Stimulated activated CD4-positive, alpha-beta T cell treated with anti-CD3 and anti-CD28 coated beads, Interleukin-15, amount 100 ng/mL, for 24 hours (primary cell): ENCODE measurements around the gene A1CF.

Source experiments
- DNase-seq: peaks from one replicate; pipeline ENCODE4 v3.0.0-alpha.2; 2020

The A1CF gene

DNA sequence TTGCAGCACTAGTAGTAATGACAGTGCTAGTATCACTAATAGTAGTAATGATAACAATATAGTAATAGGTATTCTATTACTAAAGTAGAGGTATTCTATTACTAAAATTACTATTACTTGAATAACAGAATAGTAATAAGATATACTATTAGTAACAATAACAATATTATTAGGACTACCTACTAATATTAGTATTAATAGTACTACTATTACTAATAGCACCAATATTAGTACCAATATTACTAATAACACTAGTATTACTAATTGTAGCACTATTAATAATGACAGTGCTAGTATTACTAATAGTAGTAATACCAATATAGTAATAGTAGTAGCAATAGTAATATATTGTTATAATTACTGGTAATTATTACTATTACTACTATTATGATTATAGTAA is 24.1 kb downstream of the A1CF start:
- DNase-seq: no peak

DNA sequence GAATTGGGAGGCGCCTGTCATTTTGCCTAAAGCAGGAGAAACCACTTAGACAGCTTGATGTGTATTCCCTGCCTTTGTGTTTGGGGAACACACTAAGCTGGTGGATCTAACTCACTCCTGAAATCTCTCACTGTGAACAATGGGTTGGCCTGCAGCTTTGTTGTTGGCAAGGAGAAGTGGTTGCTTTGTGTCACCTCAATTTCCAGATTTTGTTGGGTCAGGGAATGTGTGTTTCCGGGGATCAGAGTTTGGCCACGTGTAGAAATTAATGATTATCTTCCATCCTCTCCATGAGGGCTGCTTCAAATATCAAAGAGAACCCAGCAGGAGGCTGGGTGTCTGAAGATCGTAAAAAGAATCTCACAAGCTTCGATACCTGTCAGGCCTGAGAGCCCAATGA is 27.8 kb downstream of the A1CF start:
- no peak for DNase-seq

GRCh38 chr10:50855461-50855860 is 30.0 kb downstream of the A1CF start:
- no peak for DNase-seq

DNA sequence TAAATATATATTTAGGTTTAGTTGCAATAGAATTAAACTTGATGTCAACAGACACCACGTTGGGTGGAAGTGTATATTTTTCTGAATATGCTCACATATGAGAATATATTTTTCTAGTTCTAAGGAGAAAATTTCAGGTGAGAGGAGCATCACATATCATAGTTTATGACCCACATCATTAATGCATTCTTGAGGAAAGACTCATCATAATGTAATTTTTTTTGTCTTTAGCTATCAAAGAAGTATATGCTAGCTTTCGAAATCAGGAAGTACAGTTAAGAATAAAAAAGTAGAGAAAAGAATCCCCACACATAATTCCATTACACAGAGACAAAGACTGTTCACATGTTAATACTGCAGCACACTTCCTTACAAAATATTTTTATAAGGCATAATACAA is 30.4 kb downstream of the A1CF start:
- no peak for DNase-seq

GRCh38 chr10:50853557-50853956 is 31.9 kb downstream of the A1CF start:
- DNase-seq: no peak

GRCh38 chr10:50851884-50852671 is 33.3 kb downstream of the A1CF start:
- no peak for DNase-seq

GRCh38 chr10:50850578-50851230 is 34.7 kb downstream of the A1CF start:
- DNase-seq: no peak

GRCh38 chr10:50846753-50847152 is 38.7 kb downstream of the A1CF start:
- DNase-seq: no peak

DNA sequence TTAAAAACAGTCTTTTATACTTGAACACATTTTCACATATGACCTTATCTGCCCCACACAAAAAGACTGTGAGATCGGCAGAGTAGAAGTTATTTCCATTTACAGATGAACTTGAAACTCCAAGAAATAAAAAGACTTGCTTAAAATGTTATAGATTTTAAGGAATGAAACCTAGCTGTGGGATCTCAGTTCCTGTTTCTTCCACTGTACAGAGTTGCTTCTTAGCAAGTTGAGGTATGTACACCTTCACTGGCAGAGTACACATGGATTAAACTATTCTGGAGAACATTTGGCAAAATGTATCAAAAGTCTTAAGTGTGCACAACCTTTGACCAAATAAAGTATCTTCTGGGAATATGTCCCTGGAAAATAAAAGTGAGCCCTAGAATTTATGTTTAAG is 48.3 kb downstream of the A1CF start:
- no peak for DNase-seq

- no peak for DNase-seq
Observed at GRCh38 chr10:50832171-50832751, 53.2 kb downstream of the A1CF start.

DNA sequence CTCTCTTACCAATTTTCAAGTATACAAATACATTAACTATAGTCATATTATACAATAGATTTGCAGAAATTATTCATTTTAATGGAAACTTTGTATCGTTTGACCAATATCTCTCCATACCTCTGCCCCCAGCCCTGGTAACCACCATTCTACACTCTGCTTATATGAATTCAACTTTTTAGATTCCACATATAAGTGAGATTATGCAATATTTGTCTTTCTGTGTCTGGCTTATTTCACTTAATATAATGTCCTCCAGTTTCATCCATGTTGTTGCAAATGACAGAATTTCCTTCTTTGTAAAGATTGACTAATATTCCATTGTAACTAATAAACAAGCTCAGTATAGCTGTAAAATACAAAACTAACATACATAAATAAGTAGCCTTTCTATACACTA is 55.4 kb downstream of the A1CF start:
- DNase-seq: no peak

GRCh38 chr10:50824782-50825181 is 60.6 kb downstream of the A1CF start:
- no peak for DNase-seq

GRCh38 chr10:50823789-50824188 is 61.6 kb downstream of the A1CF start:
- no peak for DNase-seq

DNA sequence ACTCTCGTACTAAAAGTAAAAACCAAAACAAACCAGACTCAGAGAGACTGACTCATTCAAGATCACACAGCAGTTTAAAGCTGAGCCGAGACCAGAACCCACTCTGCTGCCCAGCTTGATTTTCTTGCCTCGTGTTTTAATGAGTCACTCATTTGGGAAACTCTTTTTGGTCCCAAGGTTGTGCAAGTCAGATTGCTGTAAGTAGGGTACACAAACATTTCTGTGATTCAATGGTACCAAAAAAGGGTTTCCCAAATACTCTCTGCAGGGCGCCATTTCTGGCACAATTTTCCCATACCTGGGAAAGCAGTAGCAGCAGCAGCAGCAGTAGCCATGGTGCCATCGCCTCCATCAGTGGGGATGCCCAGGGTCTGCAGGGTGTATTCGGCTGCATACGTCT is 75.8 kb downstream of the A1CF start:
- DNase-seq: no peak

DNA sequence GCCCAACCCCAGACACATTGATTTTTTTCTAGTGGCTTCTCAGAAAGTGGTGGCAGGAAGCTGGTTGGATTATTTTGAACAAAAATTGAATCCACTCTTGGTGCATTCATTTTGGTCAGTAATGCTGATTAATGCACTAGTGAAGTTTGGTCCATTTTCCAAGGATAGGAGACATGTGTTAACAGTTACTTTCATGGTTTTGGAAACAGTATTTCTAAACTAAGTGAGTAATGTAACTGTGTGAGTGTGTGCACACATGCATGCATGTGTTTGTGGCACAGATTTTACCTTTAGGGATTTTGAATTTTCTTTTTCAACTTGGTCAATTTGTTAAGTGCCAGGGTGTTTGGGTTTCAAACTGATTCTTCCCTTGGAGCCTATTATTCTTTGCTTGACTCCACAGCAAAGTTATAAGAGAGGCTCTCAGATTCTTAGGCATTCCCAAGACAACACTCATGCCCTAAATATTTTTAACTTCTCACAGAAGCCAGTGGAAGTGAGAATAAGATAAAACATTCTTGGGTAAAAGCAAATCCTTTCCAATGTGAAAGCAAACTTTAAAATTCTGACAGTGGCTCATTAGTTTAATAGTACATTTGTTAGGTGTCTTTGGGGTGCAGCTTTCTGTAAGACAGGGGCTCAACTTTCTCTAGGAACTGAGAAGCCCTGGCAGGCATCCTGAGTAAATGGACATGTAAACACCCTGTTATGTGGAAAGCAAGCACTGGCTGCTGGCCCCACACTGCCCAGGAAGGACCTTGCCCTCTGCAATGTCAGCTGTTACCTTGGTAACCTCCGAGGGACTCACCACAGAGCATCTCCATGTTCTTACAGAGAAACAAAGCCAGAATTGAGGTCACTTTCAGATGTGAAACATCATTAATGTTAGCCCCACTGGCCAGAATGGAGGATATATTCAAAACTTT is 77.3 kb downstream of the A1CF start:
- DNase-seq: no peak

DNA sequence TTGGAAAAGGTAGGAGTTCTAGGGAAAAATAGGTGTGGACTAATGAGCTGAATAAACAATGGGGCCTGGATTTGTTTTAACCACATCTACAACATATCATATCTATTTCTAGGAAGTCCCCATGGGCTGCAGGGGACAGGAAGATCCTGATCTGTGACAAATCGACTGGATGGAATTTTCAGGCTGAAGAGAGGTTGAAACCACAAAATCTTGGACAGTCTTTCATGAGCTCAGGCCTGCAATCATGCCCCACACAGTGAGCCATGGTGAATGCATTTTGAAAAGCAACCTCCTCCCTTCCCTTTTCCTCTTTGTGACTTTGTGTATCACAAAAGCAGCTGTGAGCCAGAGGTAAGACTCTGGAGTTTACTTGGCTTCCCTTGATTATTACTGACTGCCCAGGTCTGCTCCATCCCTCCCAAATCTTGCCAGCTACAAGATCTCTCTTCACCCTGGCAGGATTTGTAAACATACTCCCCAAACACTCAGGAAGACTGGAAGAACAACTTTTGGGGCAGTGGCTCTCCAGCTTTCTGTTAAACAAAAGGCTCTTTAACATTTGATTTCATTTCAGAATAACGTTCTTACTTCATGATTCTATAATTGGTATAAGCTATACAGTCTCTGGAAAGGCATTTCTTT is 79.3 kb downstream of the A1CF start:
- DNase-seq: no peak

GRCh38 chr10:50799595-50799994 is 85.8 kb downstream of the A1CF start:
- no peak for DNase-seq

DNA sequence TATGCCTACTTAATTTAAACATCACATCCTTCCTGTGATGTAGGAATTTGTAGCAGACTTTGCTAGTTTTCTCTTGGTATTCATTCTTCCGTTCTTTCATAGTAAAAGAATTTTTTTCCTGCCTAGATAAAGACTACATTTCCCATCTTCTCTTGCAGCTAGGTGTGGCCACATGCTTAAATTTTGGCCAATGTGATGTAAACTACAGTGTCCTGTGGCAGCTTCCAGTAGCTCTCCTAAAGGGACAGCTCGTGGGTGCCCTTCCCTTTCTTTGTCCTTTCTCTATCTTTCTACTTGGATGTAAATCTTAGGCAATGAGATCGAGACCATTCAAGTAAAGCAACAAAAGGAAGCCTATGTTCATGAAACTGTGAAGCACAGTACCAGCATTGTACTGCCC is 87.1 kb downstream of the A1CF start:
- no peak for DNase-seq

- no peak for DNase-seq
Observed at GRCh38 chr10:50796693-50797092, 88.7 kb downstream of the A1CF start.

DNA sequence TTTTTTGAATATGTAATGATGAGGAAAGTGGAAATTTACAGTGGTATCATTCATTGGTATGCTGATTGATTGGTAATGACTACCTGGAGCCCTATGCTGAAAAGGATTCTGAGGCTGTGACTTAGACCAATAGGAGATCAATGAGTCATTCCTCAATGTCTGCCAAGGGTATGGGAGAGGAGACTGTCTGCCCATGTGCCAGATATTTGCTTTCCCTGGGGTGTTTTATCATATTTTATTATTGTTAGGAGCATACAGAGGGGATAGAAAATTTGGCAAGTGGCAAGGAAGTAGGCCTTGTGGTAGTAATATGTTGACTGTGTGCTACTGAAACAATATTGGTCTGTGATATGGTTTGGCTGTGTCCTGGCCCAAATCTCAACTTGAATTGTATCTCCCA is 90.9 kb downstream of the A1CF start:
- no peak for DNase-seq

DNA sequence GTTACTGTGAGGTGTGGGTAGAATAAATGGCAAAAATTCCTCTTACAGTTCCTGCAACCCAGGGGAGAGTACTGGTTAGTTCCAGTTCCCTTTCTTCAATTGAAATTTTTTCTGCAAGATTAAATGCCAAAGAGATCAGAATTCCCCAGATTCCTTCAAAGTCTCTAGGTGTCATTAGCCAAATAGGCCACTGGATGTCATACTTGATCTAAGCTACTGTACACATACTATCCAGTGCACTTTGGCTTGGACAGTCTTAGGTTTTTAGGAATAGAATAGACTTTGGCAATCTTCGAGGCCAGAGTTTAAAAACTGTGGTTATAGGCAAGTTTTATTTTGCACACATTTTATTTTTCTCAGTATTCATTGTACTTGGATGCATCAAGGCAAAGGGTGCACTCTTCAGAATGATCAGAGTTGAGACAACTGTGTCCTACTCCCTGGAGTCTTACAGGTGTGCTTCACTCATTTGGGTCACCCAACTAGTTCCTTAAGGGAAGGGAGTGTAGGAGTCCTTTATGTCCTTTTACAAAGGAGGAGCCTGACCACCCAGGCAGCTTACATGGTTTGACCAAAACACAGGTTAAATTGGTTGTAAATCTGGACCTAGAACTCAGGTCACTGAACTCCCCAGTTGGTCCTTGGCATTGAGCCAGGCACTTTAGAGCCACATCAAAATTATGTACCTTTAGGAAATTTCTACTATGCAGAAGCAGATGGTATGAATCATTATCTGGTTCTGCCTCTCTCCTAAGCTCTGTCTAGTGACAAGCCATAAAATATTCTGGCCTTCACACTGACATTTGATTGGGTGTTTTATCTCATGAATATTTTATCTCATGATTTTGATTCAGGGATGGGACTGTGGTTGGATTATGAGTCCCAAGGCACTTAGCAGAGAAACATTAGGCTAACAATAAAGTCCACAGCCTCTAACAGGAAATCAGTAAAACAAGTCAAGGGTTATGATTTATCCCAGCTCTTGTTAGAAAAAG is 96.2 kb downstream of the A1CF start:
- no peak for DNase-seq
